ENCODE data around the gene CCDC15. TPM values are rescaled to one million over a fixed set of nuclear protein-coding genes. Genes with fewer than 3 reads are reported as not detected.

Gene CCDC15, protein sequence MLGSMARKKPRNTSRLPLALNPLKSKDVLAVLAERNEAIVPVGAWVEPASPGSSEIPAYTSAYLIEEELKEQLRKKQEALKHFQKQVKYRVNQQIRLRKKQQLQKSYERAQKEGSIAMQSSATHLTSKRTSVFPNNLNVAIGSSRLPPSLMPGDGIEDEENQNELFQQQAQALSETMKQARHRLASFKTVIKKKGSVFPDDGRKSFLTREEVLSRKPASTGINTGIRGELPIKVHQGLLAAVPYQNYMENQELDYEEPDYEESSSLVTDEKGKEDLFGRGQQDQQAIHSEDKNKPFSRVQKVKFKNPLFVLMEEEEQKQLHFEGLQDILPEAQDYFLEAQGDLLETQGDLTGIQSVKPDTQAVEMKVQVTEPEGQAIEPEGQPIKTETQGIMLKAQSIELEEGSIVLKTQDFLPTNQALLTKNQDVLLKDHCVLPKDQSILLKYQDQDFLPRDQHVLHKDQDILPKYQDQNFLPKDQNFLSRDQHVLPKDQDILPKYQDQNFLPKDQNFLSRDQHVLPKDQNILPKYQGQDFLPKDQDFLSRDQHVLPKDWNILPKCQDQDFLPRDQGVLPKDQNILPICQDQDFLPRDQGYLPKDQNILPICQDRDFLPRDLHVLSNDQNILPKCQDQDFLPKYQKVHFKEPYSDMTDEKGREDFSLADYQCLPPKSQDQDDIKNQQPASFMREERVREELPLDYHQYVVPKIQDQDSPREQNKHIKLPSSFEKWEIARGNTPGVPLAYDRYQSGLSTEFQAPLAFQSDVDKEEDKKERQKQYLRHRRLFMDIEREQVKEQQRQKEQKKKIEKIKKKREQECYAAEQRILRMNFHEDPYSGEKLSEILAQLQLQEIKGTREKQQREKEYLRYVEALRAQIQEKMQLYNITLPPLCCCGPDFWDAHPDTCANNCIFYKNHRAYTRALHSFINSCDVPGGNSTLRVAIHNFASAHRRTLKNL
- polyA plus RNA-seq, result 1 to 10 TPM in 1 of 3 donors, under 1 TPM in 2; 0.43 to 1.7 (median 0.60) TPM

DNA sequence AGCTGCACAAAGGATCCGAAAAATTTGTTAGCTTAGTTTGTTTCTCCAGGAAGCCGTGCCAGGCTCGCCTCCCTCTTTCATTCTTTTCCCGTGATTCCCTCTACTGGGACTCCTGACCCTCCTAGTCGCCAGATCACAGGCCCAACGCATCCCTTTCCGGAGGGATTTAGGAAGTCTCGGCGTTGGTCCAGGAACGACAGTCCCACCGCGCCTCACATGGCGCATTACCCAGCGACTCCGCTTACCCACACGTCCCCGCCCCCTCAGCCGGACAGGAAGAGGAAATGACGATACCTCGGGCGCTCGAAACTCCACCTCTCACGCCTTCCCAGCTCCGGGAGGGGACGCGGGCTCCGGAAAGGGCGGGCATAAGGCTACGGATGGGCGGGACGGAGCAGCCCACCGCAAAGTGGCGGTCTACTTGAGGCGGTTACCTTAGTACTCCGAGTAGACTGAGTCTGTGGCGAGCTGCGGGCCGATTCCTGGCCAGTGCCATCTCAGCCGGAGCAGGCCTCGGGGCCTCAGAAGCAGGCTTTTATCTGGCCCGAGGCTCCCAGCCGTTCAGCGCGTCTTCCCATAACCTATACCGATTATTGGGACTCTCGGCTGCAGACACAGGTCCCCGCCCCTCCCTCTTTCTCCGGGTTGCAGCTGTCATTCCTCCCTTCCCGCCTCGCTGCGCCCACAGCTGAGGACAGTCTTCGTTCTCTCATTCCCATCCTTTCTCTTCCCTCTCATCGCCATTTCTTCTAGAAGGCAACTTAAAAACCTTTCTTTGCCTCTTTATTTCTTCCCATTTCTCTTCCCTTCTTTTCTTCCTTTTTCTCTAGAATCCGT is at the start of gene CCDC15:
TSS of gene CCDC15 (plus strand) at position 450 of the 837 bp plus-strand sequence. CDS start 531 bp downstream, outside the sequence.
- WGBS, 3 donors, result 0 to 1% (median 1%) methylated on average over 52 to 54 of the region's 54 CpGs
- no peak within 1 kb of the TSS for H3K27ac ChIP-seq (ENCODE audit: low read depth, low read length)

DNA sequence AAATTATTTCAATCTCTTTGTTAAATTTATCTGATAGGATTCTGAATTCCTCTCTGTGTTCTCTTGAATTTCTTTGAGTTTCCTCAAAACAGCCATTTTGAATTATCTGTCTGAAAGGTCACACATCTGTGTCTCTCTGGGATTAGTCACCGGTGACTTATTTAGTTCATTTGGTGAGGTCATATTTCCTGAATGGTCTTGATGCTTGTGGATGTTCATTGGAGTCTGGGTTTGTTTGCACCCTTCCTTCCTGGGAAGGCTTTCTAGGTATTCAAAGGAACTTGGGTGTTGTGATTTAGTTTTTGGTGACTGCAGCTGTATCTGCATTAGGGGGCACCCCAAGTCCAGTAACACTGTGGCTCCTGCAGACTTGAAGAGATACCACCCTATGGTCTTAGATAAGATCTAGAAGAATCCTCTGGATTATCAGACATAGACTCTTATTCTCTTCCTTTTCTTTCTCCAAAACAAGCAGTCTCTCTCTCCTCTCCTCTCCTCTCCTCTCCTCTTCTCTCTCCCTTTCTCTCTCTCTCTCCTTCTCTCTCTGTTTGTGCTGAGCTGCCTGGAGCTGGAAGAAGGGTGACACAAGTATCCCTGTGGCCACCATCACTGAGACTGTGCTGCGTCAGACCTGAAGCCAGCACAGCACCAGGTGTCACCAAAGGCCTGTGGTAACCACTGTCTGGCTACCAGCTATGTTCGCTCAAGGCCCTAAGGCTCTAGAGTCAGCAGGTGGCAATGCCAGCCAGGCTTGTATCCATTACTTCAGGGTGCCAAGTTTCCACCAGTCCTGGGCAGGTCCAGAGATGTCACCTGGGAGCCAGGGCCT is 38.2 kb upstream of the CCDC15 start:
- WGBS, 3 donors, result 77 to 87% (median 84%) methylated on average over 3 of the region's 3 CpGs
- no peak overlapping the region for H3K27ac ChIP-seq (ENCODE audit: low read depth, low read length)

DNA sequence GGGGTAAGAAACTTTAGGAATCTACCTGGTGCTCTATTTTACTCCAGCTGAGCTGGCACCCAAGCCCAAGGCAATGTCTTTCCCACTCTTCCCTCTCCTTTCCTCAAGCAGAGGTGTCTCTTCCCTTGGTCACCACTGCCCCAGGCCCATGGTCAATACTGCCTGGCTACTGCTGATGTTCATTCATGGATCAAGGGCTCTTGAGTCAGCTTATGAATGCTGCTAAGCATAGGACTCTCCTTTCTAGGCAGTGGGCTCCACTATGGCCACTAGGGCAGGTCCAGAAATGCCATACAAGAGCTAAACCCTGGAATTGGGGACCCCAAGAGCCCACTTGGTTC is 37.7 kb upstream of the CCDC15 start:
- no peak overlapping the region for H3K27ac ChIP-seq (ENCODE audit: low read depth, low read length)

DNA sequence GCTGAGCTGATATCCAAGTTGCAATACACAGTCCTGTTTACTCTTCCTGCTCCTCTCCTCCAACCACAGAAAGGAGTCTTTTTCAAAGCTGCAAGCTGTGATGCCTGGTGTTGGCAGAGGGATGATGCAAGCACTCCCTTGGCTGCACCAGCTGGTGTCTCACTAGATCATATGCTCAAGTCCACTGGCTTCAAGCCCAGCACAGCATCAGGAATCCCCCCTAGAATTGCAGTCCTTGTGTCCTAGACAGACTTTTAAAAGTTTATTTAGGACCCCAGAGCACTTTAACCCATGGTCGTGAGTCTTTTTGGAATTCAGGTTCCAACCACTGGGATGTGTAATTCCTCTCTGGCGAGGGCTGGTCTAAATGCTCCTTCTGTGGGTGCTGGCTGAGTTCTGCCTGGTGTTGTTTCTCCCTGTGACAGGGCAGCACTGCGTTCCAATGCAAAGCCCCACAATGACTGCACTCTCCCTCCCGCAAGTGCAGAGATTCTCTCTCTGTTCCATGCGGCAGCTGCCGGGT is 36.8 kb upstream of the CCDC15 start:
- WGBS, 3 donors, result 71 to 93% (median 76%) methylated on average over 6 of the region's 6 CpGs
- no peak overlapping the region for H3K27ac ChIP-seq (ENCODE audit: low read depth, low read length)

DNA sequence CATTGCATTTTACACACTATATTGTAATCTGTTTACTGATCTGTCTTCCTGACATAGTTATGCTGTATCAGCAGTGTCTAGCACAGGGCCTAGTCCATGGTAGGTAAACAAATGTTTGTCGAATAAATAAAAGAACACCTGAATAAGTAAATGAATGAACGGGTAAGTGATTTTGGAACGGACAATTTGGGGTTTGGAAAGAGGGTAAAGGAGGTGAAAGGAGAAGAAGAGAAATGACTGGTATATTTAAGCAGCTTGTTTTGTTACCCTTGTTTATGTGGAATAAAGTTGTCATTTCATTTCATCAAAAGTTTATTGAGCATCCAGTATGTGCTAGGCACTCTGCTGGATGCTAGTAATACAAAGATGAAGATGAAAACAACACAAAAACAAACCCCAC is 35.1 kb upstream of the CCDC15 start, which contains the start of gene HEPN1:
TSS of gene HEPN1 (plus strand) at position 301 of the 400 bp plus-strand sequence.
- H3K27ac ChIP-seq (ENCODE audit: low read depth, low read length), result no peak within 1 kb of the TSS
- 53 to 93% (median 93%) methylated on average over 3 of the region's 3 CpGs for WGBS, 3 donors

DNA sequence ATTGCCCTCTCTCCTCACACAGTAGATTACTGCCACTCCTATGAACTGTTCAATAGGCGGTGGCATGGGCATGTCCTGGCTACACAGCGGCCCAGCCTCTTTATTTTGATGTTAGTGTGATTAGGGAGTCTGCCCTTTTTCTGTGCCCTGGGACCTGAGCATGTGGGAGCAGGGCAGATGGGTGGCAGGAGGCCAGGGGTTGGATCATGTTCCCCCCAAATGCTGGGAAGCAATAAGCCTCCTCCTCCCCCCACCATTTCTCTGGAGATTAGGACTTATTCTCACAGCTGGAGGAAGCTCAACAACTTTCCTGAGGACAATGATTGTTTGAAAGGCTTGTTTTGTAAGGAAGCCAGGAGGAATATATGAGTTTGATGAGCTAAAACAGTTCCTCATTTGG is 34.1 kb upstream of the CCDC15 start:
- no peak overlapping the region for H3K27ac ChIP-seq (ENCODE audit: low read depth, low read length)
- WGBS, 3 donors, result 88 to 92% (median 91%) methylated on average over 2 of the region's 2 CpGs

DNA sequence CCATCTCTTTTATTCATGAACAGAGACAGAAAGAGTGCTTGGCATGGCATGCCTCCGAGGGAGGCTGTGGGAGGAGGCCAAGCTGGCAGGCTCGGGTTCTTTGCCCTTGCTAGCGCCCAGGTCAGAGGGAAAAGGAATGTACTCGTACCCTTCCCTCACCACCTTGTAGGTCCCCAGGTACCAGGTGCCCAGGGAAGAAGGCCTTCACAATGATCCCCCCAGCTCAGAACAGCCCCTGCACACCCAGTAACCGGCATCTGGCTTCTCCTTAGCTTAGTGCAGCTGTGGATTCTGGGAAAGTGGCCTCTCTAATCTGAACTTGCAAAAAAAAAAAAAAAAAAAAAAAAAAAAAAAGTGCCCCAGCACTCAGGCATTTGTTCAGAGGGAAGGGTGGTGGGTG is 33.6 kb upstream of the CCDC15 start:
- H3K27ac ChIP-seq (ENCODE audit: low read depth, low read length), result no peak overlapping the region
- 89 to 92% (median 90%) methylated on average over 5 of the region's 5 CpGs for WGBS, 3 donors

DNA sequence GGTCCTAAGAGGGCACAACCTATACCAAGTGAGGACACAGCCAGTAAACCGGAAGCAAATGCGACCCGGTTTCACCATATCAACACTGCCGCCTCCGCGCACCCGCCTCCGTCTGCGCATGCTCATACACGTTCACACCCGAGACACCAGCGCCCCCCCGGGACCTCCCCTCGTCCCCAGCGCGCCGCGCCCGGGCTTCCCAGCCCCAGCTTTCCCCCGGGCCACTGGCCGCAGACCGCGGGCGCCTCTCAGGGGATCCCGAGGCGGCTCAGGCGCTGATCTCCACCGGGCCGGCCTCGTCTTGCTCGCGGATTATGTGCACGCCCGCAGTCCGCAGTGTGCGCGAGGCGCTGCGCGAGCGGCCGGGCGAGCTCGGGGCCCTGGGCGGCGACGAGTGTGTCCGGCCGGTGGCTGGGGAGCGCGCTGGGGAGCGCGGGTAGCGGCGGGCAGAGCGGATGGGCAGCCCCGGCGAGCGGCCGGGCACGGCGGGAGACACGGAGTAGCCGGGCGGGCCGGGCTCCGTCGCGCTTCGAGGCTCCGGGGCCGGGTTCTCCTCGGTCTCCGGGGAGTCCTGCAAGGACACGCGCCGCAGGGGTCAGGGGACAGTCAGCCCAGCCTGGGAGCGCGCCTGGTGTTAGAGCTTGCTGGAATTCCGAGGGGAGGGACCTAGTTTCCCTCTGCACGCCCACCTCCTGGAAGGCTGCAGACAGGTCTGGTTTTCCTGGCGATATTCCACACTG is 33.0 kb upstream of the CCDC15 start:
- no peak overlapping the region for H3K27ac ChIP-seq (ENCODE audit: low read depth, low read length)
- 5 to 13% (median 10%) methylated on average over 77 to 82 of the region's 82 CpGs for WGBS, 3 donors

DNA sequence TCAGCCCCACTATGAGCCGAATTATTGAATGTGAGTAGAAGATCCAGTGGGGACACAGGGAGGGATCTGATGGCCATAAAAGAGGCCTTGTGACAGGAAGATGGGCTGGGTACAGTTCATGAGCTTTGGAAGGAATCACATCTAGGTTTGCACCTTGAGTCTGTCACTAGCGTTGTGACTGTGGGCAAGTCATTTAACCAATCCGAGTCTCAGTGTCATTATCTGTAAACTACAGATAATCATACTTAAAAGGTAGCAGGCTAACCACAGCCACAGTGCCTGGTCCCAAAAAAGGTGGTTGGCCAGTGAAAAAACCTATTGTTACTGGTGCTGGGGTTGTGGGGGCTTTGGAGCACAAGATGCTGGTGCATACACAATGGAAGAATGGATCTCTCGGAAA is 31.2 kb upstream of the CCDC15 start:
- no peak overlapping the region for H3K27ac ChIP-seq (ENCODE audit: low read depth, low read length)
- 75 to 93% (median 90%) methylated on average over 4 of the region's 4 CpGs for WGBS, 3 donors

DNA sequence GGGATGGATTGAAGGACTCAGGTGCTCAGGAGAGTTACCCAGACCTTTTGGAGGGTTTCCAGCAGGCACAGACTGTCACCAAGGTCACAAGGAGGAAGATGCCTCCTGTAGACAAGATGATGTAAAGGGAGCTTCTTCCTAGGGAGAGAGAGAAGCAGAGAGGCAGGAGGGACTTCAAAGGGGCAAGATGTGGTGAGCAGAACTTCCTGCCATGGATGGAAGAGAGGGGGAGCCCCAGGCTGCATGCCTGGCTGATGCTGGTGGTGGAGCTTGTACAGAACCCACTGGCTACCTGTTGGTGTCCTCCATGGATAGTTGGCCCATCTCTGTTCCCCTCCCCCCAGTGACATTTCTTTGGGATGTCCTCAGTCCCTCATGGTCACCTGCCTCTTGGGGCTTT is 30.7 kb upstream of the CCDC15 start:
- H3K27ac ChIP-seq (ENCODE audit: low read depth, low read length), result no peak overlapping the region

DNA sequence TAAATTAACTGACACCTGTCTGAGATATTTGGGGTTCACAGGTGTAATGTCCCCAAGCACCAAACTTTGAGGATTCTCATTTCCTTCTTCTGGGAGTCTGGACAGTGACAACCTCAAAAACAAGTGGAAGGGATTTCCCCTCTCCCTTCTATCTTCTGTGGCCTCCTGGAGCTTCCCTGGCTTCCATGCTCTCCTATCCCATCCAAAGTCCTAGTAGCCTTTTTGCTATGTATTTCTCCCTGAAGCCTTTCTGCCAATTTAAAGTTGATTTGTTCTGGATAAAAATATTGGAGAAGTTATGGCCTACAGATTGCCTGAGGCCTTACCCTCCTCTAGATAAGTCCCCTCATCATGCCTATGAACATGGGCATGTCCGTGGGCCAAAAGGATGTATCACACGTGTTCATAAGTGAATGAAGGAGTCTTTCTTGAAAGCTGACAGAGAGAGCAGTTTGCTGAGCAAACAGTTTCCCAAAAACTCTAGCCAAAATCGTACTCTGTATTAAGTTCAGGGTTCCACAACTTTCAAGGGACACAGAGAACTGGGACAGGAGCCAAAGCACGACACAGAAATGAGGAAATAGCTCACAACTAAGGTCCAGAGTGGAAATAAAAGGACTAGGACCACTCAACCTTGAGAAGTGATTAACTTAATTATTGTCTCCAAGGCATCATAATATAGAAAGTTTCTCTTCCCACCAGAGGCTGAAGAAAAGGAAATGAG is 24.9 kb upstream of the CCDC15 start:
- 25 to 35% (median 34%) methylated on average over 4 of the region's 4 CpGs for WGBS, 3 donors
- no peak overlapping the region for H3K27ac ChIP-seq (ENCODE audit: low read depth, low read length)

DNA sequence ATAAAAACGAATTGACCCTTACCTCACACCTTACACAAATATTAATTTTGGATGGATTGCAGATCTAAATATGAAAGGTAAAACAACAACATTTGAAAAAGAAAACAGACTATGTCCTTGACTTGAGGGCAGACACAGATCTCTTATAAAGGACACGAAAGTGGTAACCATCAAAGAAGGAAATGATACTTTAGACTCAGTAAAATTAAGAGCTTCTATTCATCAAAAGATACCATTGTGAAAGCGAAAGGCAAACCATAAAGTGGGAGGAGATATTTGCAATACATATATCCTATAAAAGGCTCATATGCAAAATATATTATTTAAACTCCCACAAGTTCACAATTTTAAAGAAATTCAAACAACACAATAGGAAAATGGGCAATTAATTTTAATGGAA is 23.2 kb upstream of the CCDC15 start:
- no peak overlapping the region for H3K27ac ChIP-seq (ENCODE audit: low read depth, low read length)
- WGBS, 3 donors, result 73 to 85% (median 84%) methylated on average over 3 of the region's 3 CpGs

DNA sequence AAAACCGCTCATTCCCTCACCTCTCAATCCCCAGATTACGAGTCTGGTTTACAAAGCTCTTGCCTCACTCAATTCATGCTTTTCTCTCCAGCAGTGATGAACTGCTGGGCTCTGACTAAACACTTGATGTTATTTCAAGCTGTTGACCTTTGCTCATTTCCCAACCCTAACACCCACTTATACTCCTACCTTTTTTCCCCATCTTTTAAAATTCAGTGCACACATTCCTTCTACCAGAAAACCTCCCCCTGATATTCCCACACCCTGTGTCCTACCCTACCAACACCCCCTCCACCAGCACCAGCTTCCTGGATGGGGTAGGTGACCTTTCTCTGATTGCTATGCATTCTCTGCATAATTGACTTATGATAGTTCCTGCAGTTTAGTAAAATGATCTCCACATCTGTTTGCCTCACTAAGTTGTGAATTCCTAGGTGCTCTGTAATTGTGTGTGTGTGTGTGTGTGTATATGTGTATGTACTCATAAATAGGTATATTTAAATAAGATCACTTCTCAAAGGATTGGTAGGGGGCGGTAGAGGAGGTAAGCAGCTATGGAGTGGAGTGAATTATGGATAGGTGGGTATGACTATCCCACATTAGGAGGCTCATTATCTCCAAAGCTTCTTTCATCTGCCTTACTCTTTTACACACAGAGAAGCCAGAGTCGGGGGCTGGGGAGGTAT is 19.0 kb upstream of the CCDC15 start:
- 58 to 80% (median 73%) methylated on average over 4 of the region's 4 CpGs for WGBS, 3 donors
- no peak overlapping the region for H3K27ac ChIP-seq (ENCODE audit: low read depth, low read length)

DNA sequence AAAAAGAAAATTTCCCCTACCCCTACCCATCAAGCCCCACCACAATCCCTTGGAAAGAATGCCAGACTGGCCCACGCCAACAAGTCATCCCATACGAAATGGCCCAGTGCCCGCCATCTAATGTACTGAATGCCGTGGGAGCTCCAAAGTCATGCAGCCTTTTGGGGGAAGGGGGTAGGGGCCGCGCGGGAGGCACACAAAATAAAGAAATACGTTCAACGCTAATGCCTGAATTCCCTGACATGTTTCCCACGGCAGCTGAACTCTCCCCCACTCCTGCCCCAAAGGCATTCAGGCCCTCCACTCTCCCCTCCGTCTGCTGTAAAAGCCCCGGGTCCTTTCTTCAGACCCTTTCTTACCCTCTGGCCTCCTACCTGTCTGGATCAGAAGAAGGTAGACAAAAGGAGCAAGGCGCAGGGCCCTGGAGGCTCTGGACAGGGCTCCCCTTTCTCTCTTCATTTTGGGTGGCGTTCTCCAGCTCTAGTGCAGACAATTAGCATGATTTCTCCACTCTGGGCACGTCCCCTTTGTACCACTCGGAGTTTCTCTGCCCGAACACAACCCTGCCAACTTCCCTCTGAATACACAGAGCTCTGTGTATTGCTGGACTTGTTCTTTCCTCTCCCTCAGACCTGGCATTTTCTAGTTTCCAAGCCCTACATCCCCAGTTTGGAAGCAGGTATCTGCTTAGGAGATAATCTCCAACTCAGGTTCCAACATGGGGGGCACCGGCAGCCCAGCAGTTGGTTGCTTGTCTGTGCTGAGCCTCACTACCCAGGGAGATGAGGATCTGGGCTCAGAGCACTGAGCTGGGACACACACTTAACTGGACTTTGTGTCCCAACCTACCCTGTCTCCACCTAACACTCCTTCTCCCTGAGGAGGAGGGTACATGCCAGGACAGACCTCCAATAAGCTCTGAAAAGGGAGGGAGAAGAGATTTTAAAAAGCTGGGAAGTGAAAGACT is 18.2 kb upstream of the CCDC15 start, which contains the start of gene HEPACAM:
TSS of gene HEPACAM (minus strand) at position 500 of the 967 bp plus-strand sequence. CDS start at position 459, 41 bp downstream.
- H3K27ac ChIP-seq (ENCODE audit: low read depth, low read length), result no peak within 1 kb of the TSS
- 81 to 83% (median 82%) methylated on average over 18 of the region's 18 CpGs for WGBS, 3 donors

Data from adipose tissue (tissue), 3 donors.